NCI-H748 treated with DMSO at 0.1 percent for 48 hours (cell line): ENCODE results near the gene RIPK1.
"Not testable (repeated sequence)": the region's sequence is repeated elsewhere in the genome, so short reads cannot be mapped to it uniquely, and the experiment has no call there.

Experiments used
- DNase-seq: peaks from one replicate; lab custom pipeline; 2025; lab: John Stamatoyannopoulos, UW

RIPK1 gene

DNA sequence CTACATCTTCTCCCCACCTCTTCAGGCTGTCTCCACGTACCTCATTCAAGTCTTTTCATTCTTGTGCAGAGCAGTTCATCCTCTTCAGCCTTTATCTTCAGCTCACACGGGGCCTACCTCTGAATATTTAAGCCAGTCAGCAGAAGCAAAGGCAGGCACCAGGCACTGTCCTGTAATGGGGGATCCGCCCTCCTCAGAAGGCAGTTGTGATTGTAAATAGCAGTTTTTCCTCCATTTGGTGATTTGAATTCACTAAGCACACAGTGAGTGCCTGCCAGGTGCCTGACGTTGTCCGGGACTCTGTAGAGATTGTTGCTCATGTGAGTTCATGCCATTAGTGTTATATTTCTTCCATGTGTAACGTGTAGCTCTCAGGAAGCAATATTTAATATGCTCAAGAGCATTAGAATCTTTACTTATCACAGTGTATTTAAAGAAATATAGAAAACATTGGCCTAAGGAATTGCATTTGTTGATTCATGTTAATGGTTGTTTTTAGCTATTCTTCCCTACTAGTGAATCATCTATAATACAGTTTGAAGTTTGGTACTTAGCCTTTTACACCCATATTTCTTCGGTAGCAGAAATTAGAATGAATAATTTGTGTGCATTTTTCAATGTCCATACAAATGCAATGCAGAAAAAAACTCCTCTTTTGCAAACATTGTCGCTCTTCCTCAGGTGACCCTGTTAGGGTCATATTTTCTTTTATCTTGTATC lies 68.2 kb downstream of the RIPK1 start:
- no peak for DNase-seq

DNA sequence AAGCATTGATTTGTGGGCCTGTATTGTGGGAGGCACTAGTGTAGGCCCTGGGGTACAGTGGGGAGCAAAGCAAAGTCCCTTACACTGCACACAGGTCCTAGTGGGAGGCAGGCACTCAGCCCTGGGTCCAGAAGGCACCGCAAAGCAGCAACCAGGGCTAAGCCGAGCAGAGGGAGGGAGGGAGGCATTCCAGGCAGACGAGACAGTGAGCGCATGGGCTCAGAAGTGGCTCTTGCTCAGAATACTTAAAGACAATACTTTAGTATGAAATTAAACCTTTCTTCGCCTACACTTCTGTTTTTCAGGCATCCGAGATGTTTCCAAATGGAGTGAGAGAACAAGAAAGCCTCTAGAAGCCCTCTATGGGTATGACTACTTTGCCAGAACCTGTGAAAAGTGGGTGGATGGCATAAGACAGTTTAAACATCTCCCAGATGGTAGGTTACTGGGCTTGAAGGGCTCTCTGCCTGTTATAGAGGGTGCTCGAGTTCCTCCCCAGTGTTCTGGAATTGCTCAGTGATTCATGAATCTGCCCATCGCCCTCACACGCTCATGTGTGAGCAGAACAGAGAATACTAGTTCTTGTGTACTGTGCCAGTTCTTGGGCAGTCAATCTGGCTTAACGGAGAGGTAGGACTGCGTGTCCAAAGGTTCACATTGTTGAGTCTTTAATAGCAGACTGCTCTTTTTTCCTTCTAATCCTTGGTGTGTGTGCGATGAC lies 68.9 kb downstream of the RIPK1 start:
- DNase-seq: no peak

GRCh38 chr6:3137873-3138272 lies 69.6 kb downstream of the RIPK1 start:
- DNase-seq: not testable (repeated sequence)

GRCh38 chr6:3138341-3138740 lies 70.0 kb downstream of the RIPK1 start:
- no peak for DNase-seq

GRCh38 chr6:3139090-3139903 lies 71.0 kb downstream of the RIPK1 start:
- peak; percentile 81 for DNase-seq

GRCh38 chr6:3140201-3140600 lies 71.9 kb downstream of the RIPK1 start:
- no peak for DNase-seq

DNA sequence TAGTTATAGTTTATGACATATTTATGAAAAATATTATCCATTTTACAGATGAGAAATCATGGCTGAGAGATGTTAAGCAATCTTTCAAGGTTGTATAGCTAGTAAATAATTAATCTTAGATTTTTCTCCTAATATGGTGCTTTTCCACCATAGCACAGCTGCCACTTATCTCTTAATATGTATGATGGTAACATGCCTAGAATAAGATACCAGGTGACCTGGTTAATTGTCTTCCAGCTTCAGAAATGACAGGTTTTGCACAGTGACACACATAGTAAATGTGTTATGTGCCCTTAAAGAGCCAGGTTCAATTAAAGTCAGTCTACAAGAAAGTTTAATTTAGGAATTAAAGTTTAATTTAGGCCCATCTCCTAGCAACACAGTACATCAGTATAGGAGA lies 74.2 kb downstream of the RIPK1 start:
- no peak for DNase-seq

DNA sequence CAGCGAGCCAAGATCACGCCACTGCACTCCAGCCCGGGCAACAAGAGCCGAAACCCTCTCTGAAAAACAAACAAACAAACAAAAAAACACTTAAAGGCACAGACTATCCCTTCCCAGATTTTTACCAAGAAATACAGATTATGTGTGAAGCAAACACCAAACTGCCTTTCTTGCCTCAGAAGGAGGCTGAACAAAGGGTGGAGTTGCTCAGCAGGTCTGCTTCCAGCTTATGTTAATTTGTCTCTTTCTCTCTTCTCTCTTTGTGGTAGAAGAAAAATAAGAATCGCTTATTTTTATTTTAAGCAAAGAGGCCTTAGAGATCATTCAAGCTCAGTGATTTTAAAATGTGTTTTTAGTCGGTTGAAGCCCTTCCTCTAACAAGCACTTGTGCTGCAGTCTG lies 74.9 kb downstream of the RIPK1 start:
- DNase-seq: no peak

GRCh38 chr6:3144571-3144970 lies 76.3 kb downstream of the RIPK1 start:
- DNase-seq: no peak

- no peak for DNase-seq
Observed at GRCh38 chr6:3147914-3148757, 79.8 kb downstream of the RIPK1 start.

GRCh38 chr6:3151691-3152090 lies 83.4 kb downstream of the RIPK1 start:
- no peak for DNase-seq

DNA sequence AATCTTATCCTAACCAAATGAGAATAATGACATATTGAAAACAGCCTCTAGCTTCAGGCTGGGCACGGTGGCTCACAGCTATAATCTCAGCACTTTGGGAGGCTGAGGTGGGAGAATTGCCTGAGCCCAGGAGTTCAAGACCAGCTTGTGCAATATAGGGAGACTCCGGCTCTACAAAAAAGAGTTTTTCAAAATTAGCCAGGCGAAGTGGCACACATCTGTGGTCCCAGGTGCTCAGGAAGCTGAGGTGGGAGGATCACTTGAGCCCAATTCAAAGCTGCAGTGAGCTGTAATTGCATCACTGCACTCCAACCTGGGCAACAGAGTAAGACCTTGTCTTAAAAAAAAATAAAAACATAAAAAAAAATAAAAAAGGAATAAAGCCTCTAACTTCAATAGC lies 84.4 kb downstream of the RIPK1 start:
- no peak for DNase-seq

- DNase-seq: not testable (repeated sequence)
Observed at GRCh38 chr6:3155416-3155815, 87.1 kb downstream of the RIPK1 start.

- DNase-seq: peak; percentile 32
Observed at GRCh38 chr6:3156184-3157130, 88.2 kb downstream of the RIPK1 start.

DNA sequence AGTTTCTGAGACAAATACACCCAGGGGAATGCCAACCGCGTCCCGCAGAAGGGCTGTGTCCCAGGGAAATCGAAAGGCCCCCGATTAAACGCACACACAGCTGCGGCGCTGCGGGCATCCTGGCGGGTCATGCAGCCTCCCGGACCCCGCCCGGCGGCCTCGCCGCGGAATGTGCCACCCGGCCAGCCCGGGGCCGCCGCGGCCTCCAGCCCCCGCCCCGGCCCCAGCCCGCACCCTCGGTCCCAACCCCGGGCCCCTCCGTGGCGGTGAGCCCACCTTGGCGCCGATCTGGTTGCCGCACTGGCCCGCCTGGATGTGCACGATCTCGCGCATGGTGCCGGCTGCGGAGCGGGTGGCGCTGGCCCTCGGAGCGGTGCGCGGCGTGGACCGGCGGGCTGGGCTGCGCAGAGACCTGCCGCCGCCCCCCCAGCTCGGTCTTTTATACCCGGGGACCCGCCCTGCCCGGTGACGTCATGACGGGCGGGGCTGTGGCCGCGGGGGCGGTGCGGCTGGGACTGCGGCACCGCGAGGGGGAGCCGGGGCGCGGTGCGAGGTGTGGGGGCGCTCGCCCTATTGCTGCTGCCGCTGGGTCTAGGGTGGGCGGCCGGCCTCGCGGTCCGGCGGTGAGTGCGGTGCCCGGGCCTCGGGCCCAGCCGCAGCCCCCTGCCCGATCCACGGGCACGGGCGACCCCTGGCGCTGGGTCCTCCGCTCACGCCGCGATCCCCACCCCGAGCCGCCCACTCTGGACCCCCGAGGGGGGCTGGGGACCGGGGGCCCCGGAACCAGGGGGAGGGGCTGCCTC lies 89.0 kb downstream of the RIPK1 start, which contains the start of gene TUBB2A:
Gene TUBB2A (minus strand): TSS at position 414 of the 803 bp plus-strand sequence. CDS start 81 bp downstream, at position 333.
- DNase-seq: peak; percentile 68

DNA sequence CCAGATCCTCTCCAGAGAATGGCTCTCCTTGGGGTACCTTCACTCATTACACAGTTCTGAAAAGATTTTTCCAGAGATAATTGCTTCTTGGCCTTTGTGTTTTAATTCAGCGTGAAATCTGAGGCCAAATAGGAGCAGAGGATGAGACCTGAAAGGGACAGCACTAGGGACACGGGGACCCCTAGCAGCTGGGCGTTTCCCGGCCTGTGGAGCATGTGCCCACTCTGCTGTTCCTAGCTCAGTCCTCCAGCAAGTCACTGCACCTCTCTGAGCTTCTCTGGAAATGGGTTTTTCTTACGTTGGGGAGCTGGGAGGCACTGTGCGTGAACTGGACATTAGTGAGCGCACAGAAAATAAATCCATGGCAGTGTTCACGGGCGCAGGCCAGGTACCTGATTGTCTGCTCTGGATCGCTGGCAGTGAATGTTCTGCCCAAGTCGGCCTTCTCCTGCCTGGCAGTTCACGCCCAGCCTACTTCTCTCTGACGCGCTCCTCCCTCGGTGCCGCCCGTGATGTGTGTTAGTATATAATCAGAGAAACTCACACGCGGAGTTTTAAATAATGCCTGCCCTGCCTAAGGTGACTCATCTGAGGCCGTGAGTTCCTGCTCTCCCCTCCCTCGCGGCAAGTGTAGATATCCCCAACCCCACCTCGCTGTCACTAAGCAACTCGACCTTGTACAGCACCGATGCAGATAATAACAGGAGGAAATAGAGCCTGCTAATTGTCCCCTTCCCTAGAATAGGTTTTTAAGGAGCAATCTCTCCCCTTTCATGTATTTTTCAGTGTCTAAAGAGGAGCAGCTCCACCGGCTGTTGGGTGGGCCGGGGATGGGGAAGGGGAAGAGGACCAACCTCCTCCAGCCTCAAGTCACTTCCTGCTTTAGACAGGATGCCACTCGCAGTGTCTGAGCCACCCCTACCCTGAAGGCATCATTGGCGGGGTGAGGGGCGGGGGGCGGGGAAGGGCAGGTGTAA lies 91.8 kb downstream of the RIPK1 start:
- DNase-seq: peak; percentile 84

DNA sequence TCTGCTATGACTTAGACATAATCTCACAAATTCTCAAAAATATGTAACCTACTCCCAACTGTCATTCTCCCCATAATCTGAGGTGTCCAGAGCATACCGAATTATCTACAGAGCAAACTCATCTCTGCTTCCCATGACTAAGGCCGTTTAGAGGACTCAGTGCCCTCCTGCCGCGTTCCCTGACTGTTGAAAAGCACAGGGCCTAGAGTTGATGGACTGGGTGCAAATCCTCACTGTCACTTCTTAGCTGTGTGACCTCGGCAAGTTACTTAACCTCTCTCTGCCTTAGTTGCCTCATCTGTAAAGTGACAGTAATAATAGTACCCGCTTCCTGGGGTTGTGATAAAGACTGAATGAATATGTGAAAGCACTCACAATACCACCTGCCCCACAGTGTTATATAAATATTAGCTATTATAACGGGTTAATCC lies 93.8 kb downstream of the RIPK1 start:
- DNase-seq: no peak

DNA sequence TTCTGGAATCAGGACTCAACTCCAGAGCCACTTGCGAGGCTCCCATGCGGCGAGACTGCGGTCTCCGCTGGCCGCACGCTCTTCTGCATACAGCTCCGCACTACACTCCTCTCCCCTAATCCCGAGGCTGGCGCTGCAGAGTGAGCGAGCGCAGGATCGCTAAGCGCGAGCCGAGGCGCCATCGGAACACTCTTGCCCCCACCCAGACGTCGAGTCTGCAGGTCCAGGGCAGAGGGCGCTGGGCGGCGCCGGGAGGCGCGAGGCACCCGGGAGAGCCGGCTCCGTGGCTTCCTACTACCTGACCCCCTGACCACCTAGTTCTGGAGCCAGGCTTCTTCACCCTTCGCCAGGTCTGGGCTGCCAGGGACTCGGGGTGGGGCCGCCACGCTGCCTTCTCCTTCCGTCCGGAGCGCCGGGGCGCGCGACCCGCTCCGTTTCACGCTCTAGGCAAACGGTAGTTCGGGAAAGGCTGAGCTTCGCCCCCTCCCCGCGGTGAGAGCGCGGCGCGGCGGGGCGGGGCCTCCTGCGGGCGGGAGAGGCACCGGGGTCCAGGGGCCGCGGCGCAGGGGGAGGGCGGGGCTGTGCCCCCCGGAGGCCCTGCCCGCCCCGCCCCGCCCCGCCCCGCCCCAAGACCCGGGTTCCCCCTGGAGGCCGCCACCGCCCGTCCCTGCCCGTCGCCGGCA lies 94.4 kb downstream of the RIPK1 start:
- DNase-seq: peak; percentile 90
